ENCODE results near the gene EFHD1.
"Not testable (repeated sequence)": the region's sequence is repeated elsewhere in the genome, so short reads cannot be mapped to it uniquely, and the experiment has no call there.

The EFHD1 gene

GRCh38 chr2:232652505-232652851, 19.1 kb downstream of the EFHD1 start:
- no peak for DNase-seq (ENCODE audit: low read depth)

- DNase-seq (ENCODE audit: low read depth) = no peak
Observed at GRCh38 chr2:232653441-232653840, 20.0 kb downstream of the EFHD1 start.

- DNase-seq (ENCODE audit: low read depth) = no peak
Observed at GRCh38 chr2:232655392-232655791, 22.0 kb downstream of the EFHD1 start.

- DNase-seq (ENCODE audit: low read depth) = no peak
Observed at GRCh38 chr2:232658217-232658785, 24.9 kb downstream of the EFHD1 start.

GRCh38 chr2:232659359-232659758, 26.0 kb downstream of the EFHD1 start:
- no peak for DNase-seq (ENCODE audit: low read depth)

GRCh38 chr2:232662486-232663260, 29.3 kb downstream of the EFHD1 start:
- no peak for DNase-seq (ENCODE audit: low read depth)

- no peak for DNase-seq (ENCODE audit: low read depth)
Observed at GRCh38 chr2:232666051-232666805, 32.8 kb downstream of the EFHD1 start.

- DNase-seq (ENCODE audit: low read depth) = no peak
Observed at GRCh38 chr2:232667989-232668583, 34.7 kb downstream of the EFHD1 start.

- no peak for DNase-seq (ENCODE audit: low read depth)
Observed at GRCh38 chr2:232668805-232669444, 35.5 kb downstream of the EFHD1 start.

- DNase-seq (ENCODE audit: low read depth) = no peak
Observed at GRCh38 chr2:232672588-232672987, 39.2 kb downstream of the EFHD1 start.

GRCh38 chr2:232674491-232674890, 41.1 kb downstream of the EFHD1 start:
- DNase-seq (ENCODE audit: low read depth) = no peak

GRCh38 chr2:232675381-232675780, 42.0 kb downstream of the EFHD1 start:
- DNase-seq (ENCODE audit: low read depth) = no peak

GRCh38 chr2:232680006-232680405, 46.6 kb downstream of the EFHD1 start:
- DNase-seq (ENCODE audit: low read depth) = no peak

GRCh38 chr2:232681527-232681926, 48.1 kb downstream of the EFHD1 start:
- no peak for DNase-seq (ENCODE audit: low read depth)

- DNase-seq (ENCODE audit: low read depth) = no peak
Observed at GRCh38 chr2:232683368-232683767, 50.0 kb downstream of the EFHD1 start.

- not testable (repeated sequence) for DNase-seq (ENCODE audit: low read depth)
Observed at GRCh38 chr2:232685391-232685790, 52.0 kb downstream of the EFHD1 start.

- DNase-seq (ENCODE audit: low read depth) = no peak
Observed at GRCh38 chr2:232687382-232688160, 54.2 kb downstream of the EFHD1 start.

GRCh38 chr2:232688201-232688600, 54.8 kb downstream of the EFHD1 start:
- DNase-seq (ENCODE audit: low read depth) = no peak

GRCh38 chr2:232689152-232689910, 55.9 kb downstream of the EFHD1 start:
- DNase-seq (ENCODE audit: low read depth) = no peak

GRCh38 chr2:232691117-232691516, 57.7 kb downstream of the EFHD1 start:
- not testable (repeated sequence) for DNase-seq (ENCODE audit: low read depth)

- no peak for DNase-seq (ENCODE audit: low read depth)
Observed at GRCh38 chr2:232693344-232693743, 59.9 kb downstream of the EFHD1 start.

All from stimulated activated CD8-positive, alpha-beta memory T cell treated with anti-CD3 and anti-CD28 coated beads, Interleukin-7, amount 100 ng/mL, for 24 hours (primary cell).